GM18508 (cell line): ENCODE results near the gene ATP1A1.

Experiments used
- ATAC-seq: cut with Tn5 transposase; IDR thresholded peaks from one replicate; pipeline ENCODE4 v1.9.1; 2021; ENCODE audit warnings: moderate number of reproducible peaks; ENCODE audit not compliant: insufficient read depth, unreplicated experiment

ATP1A1 gene

DNA sequence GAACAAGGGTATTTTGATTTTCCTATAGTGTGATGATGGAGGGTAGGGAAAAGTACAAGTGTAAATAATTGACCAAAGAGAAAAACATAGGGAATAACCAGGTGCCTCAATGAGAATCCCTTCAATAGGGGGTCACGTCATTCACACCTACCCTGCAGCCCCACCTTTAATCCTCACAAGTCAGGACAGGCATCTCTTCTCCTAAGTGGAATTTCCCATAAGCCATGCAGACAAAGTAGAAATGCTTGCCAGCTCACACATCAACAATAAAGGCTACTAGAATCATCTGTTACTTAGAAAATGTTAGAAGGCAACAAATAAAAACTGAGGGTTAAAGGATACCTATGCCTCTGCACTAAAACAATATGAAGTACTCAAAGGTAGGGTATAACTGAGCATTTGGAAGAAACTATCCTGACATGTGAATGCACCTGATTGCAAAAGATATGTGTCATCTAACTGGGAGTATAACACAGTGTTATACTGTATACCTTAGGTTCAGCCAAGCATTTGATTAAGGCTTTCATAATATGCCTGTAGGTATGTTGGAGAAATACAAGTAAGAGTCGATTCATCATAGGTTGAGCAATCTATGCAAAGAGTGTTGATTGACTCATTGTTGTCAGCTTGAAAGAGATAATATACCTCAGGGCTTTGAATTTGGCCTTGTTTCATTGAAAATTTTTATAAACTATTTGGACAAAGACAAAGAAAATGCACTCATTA, 32.4 kb upstream of the ATP1A1 start:
- no peak for ATAC-seq

DNA sequence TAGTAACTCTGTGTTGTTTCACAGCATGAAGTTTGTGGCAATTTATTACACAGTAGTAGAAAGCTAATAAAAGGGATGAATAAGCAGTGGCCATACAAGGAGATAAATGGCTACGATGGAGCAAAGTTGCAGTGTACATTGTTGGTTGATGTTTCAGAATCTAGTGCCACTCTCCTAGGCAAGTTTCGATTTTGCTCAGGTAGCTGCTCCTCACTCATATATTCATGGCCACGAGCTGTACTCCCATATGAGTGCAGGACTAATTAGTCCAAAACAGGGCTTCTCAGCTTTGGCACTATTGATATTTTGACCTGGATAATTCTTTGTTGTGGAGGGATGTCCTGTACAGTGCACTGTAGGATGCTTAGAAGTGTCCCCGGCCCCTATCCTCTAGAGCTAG, 30.0 kb upstream of the ATP1A1 start:
- ATAC-seq: no peak

DNA sequence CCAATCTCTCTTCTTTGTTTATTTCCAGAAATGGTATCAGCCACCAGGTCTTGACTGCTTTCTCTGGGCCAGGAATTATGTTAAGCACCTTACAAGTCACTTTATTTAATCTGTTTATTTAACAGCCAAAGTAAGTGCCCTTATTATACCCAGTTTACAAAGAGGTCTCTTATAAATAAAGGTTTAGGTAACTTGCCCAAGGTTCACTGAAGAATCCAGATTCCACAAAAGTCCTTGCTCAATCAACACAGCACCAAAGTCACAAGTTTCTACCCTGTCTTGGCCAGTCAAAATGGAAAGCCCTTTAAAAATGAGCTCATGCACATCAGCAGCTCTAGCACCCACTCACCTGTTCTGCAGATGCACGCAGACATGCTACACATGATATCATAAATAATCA, 28.0 kb upstream of the ATP1A1 start:
- ATAC-seq: no peak

DNA sequence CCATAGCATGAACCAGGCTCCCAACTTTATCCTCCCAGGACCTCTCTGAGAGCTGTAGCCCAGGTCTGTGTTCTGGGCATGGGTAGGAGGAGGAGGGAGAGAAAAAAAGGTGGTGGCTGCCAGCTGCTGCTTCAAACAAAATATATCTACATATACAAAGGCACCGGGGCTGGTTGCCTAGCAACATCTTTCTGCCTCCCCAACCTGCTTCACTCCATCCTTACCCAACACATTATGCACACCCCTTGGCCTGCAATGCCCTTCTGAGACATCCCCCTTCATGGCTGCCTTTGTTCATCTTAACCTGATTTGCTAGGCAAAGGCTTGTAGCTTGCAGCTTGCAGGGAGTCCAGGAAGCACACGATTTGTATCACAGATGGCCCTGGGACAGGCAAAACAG, 27.2 kb upstream of the ATP1A1 start:
- no peak for ATAC-seq

DNA sequence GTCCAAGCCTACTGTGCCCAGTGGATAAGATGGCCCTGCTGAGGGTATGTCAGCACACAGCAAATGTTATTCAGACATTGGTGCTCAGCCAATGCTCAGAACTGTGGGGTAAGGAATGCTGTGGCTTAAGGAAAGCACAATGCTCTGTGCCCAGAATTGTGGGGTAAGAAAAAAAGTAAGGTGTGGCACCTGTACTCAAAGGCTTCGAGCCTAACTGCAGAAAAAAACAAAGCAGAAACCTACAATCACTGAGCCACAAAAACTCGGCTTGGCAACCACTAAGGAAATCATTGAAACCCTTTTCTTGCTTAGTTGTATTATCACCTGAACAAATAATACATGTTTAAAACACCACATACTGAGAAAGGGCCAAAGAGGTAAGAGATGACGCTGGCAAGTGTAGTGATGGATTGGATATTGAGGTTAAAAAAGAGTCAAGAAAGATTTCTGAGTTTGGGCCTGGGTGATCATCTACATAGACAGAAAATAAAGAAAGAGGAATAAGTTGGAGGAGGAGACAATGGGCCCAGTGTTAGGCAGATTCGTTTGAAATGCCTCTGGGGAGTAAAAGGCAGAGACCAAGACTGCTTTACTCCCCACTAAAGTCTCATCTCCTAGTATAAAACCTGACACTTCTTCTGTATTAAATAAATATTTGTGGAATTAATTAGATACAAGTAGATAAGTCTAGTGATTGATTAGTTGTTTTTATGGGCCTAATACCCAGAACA, 25.9 kb upstream of the ATP1A1 start:
- no peak for ATAC-seq

DNA sequence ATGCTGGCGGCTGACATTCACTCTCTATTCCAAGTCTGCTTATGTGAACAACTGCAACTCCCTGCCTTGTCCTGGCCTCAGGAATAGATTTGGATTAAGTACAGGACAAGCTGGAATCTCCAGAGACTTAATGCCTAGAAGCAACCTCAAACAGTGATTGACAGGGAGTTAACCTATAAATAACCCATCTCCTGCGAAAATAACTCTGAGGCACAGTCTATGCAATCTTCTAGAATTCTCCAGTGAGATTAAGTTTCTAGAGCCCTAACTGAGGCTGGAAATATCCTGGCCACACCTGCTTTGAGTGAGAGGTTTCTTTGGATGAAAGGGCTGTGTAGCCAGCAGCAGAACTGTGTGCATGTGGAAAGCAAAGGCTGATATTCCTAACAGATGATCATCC, 25.3 kb upstream of the ATP1A1 start:
- no peak for ATAC-seq

DNA sequence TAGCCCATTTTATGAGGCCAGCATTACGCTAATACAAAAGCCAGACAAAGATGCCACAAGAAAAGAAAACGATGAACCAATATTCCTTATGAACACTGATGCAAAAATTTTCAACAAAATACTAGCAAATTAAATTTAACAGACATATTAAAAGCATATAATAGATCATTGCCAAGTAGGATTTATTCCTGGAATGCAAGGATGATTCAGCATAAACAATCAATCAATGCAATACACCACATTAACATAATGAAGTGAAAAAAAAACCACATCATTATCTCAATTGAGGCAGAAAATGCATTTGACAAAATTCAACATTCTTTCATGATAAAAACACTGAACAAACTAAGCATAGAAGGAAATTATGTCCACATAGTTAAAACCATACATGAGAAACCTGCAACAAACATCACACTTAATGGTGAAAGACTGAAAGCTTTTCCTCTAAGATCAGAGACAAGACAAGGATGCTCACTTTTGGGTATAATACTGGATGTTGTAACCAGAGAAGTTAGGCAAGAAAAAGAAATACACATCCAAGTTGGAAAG, 22.9 kb upstream of the ATP1A1 start:
- no peak for ATAC-seq

DNA sequence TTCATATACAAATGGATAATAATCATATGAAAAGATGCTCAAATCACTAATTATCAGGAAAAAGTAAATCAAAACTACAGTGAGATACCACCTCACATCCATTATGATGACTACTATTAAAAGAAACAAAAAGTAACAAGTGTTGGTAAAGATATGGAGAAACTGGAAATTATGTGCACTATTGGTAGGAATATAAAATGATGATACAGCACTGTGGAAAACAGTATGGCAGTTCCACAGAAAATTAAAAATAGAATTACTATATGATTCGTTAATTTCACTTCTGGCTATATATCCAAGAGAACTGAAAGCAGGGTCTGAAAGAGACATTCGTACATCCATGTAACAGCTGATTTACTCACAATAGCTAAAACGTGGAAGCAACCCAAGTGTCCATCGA, 21.1 kb upstream of the ATP1A1 start:
- ATAC-seq: no peak

DNA sequence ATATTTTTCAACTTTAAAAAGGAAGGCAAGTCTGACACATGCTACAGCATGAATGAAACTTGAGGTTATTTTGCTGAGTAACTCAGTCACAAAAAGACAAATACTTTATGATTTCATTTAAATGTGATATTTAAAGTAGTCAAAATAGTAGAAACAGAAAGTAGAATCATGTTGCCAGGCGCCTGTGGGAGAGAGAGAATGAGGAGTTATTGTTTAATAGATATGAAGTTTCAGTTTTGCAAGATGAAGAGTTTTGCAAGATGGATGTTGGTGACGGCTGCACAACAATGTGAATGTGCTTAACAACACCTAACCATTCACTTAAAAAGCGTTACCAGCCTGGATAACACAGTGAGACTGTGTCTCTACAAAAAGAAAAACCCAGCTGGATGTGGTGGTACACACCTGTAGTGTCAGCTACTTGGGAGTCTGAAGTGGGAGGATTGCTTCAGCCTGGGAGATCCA, 20.7 kb upstream of the ATP1A1 start:
- no peak for ATAC-seq

DNA sequence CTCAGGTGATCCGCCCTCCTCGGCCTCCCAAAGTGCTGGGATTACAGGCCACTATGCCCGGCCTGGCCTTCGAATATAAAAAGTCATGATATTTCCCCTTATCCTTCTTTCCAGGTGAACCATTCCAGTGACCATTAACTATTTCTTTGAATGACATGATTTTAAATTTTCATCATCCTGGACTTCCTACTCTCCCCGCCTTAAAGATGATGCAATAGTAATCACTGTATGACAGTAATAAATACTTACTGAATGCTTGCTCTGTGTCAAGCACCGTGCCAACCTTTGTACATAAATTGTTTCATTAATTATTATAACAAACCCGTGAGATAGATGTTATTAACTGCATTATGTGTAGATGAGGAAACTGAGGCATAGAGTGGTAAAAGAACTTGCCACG, 19.9 kb upstream of the ATP1A1 start:
- ATAC-seq: no peak

DNA sequence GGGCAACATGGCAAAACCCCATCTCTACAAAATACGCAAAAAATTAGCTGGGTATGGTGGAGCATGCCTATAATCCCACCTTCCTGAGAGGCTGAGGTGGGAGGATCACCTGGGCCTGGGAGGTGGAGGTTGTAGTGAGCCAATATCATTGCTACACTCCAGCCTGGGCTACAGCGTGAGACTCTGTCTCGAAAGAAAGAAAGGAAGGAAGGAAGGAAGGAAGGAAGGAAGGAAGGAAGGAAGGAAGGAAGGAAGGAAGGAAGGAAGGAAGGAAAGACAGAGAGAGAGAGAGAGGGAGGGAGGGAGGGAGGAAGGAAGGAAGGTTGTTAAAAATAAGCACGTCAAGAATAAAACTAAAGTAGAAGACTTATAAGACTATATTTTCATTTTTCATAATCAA, 17.0 kb upstream of the ATP1A1 start:
- no peak for ATAC-seq

DNA sequence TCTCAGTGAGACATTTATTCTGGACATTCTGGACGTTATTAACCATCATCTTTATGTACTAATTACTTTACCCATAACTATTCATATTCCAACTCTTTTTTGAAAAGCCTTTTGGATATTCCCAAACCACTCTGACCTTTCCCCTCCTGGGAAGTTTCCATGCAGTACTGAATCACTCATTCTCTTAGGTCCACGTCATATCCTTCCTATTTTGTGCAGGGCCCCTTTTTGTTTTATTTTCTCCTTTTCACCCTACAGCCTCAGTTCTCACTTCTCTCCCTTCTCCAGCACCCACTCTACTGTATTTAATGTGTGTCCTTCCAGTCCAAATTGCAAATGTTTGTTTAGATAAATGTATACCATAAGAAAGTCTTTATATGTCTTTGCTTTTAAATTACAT, 16.4 kb upstream of the ATP1A1 start:
- no peak for ATAC-seq

DNA sequence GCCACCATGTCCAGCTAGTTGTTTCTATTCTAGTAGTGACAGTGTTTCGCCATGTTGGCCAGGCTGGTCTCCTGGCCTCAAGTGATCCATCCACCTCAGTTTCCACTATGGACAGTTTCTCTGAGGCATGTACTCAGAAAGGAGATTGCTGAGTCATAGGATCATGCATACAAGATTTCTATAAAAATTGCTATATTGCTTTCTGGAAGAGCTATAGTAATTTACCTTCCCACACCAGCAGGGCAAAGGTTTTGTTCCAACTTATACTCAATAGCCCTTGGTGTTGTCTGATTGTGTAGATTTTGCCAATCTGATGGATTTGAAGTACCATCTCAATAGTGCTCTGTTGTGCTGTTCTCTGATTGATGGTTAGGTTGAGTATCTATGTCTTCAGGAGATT, 15.6 kb upstream of the ATP1A1 start:
- ATAC-seq: no peak

DNA sequence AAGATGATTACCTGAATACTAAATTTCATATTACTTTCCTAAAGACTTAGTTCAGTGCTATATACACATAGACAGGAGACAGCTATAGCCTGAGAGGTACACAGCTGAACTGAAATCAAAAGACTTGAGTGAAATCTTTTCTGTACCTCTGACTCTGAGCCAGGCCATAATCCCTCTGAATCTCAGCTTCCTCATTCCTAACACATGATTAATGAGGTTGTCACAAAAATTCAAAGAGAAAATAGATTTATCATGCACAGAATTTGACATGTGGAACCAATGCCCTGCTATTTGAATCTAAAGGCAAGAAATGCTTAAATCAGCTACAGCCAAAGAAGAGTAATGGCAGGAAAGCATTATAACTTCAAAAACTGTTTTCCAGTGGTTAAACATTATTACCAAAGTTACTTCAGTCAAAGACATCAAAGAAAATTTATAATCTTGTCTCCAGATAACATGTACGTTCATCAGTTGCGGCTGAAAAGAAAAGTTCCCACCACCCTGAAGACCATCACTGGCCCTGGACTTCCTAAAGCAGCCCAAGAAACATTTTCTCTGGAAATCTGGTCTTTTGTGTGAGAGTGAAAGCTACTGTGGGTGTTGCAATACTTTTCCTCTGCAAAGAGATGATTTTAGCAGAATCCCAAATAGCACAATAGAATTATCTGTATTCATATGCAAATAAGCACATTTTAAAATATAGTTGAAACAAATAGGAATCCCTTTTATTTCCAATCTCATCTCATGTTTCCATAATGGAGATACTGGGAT, 13.8 kb upstream of the ATP1A1 start:
- no peak for ATAC-seq

DNA sequence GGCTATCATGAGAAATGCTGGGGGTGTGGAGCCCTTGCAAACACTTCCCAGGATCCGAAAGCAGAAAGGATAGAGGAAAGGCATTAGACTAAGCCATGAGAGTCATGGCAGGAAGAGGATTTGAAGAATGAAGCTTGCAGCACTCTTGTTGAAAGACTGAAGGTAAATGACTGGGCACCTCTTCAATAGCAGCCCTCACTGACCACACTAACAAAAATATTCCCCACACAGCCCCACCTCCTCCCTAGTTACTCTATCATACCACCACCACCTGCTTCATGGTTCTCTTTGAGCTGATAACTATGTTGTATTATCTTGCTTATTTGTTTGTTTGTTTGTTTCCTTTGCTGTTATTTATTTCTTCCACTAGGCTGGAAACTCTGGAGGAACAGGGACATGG, 13.2 kb upstream of the ATP1A1 start:
- ATAC-seq: no peak

DNA sequence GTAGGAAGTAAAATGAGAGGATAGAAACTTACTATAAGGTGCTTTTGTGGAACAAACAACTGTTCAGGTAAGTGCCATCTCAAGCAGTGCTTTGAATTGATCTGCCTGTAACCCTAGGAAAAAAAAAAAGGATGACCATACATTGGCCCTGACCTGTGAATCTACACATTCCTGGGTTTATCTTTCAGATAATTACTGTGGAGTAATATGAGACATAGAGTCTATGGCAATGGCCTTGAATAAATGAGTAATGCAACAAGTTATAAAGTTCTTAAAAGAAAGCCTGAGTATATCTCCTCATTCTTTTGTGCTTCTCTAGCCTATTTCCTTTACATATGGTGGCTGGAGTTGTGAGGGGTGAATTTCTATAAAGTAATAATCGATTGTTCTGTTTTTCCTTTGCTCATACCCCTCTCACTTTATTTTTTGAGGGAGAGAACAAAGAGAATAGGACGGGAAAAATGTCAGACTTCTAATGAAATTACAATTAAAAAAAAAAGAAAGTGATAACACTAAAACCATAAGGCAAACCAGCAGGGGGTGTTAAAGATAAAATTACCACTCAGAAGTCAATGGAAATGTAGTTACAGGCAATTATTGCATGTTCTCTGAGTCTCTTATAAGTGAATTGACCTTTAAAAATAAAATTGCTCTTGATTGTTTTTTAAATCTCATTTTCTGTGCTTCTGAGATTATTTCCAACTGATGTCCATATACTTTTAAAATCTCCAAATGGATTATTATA, 12.4 kb upstream of the ATP1A1 start:
- no peak for ATAC-seq

DNA sequence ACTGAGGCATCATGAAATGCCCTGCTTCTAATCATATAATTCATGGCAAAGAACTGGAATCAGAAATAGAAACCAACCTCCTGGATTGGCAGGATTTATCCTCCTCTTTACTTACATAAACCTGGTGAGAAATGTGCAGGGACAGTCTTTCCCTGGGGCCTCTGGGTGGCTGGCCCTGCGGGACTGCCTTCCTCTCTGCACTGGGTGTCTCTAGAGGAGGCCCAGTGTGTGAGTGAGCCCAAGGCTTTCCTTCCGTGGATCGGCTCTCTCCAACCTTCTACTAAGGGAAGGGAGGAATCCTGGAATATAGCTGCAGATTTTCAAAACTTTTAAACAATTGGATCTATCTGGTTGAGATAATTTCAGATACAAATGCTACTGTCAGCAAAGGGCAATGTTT, 11.4 kb upstream of the ATP1A1 start:
- no peak for ATAC-seq

DNA sequence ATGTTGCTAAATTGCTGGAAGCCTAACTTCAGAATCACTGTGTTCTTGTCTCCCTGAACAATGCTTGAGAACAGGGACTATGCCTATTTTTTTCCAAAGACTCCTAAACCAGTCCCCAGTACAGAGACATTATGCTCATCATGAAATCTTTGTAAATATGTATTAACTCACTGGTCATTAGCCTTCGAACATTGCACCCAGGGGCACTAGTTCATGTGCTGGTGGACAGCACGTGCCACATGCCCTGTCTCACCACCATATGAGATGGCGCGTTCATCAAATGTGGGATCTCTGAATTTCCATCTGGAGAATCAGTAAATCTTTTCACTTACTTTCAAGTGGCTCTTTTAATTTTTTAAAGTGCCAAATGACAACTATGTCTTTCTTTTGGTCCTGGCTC, 11.0 kb upstream of the ATP1A1 start:
- no peak for ATAC-seq

DNA sequence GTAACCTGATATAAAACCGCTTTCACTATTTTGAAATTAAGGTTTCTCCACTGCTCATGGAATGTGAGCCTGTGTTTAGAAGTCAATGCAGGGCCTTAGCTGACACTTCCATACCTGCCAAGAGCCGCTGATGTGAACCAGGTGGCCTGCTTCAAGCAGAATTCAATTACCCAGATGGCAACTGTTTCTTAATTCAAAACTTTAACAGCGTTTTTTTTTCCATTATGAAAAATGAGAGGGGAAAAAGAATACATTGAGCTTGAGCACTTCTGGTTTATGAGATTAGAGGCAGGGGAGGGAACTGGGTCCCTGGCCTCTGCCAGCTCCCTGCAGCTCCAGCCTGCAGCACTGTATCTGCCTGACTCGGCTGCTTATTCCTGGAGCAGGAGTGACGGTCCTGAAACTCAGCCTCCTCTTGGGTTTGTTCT, 7.7 kb upstream of the ATP1A1 start:
- ATAC-seq: no peak

DNA sequence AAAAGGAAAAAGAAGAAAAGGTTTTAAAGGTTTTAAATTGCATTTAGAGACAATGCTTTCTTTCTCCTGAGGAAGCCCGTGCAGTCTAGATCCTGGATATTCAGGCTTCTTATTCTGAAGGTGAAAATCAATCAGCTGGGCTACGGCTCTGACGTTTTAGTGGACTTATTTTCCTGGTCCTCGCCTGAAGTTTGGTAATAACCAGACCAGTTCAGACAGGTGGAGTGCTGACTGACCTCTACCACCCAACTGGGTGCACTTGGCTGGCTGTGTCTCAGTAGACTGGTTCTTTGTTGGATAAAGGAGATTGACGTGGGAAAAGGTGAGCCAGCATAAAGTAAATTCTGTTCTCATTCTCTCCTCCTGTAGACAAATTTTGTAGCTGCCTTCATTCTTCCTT, 7.2 kb upstream of the ATP1A1 start:
- no peak for ATAC-seq
